Measurements from ENCODE around the gene TMPRSS6. TPM values are rescaled to one million over a fixed set of nuclear protein-coding genes. Genes with fewer than 3 reads are reported as not detected.
A peak's percentile ranks its signal among the peaks of the same experiment; 100 is the strongest.

Gene TMPRSS6
- total and polyA plus RNA-seq, 2 of the 13 experiments (the other 11 are each of a cell fraction or from before 2014, with no cell fraction given) = 4.2 to 4.8 TPM

GRCh38 chr22:37109242-37109917 lies at the start of gene TMPRSS6 (continued):
- TF ChIP-seq, protein P1, sequence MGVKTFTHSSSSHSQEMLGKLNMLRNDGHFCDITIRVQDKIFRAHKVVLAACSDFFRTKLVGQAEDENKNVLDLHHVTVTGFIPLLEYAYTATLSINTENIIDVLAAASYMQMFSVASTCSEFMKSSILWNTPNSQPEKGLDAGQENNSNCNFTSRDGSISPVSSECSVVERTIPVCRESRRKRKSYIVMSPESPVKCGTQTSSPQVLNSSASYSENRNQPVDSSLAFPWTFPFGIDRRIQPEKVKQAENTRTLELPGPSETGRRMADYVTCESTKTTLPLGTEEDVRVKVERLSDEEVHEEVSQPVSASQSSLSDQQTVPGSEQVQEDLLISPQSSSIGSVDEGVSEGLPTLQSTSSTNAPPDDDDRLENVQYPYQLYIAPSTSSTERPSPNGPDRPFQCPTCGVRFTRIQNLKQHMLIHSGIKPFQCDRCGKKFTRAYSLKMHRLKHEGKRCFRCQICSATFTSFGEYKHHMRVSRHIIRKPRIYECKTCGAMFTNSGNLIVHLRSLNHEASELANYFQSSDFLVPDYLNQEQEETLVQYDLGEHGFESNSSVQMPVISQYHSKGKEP (CRISPR knock-in tag; IDR thresholded peaks at IDR 0.05) = no peak
- TF ChIP-seq, protein P2, sequence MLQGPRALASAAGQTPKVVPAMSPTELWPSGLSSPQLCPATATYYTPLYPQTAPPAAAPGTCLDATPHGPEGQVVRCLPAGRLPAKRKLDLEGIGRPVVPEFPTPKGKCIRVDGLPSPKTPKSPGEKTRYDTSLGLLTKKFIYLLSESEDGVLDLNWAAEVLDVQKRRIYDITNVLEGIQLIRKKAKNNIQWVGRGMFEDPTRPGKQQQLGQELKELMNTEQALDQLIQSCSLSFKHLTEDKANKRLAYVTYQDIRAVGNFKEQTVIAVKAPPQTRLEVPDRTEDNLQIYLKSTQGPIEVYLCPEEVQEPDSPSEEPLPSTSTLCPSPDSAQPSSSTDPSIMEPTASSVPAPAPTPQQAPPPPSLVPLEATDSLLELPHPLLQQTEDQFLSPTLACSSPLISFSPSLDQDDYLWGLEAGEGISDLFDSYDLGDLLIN (CRISPR knock-in tag; IDR thresholded peaks at IDR 0.05; ENCODE audit: borderline replicate concordance) = no peak
- TF ChIP-seq ZNF549 (CRISPR knock-in tag; IDR thresholded peaks at IDR 0.05) (no peak), TIGD3 (CRISPR knock-in tag; IDR thresholded peaks at IDR 0.05; ENCODE audit: borderline replicate concordance) (no peak), PBX3 (CRISPR knock-in tag; IDR thresholded peaks at IDR 0.05; ENCODE audit: borderline replicate concordance) (no peak), ZNF205 (CRISPR knock-in tag; IDR thresholded peaks at IDR 0.05) (no peak; the same call in 1 of the 2 replicates), PTBP1 (IDR thresholded peaks at IDR 0.05; ENCODE audit: low read depth, low read length, poor library complexity, severe bottlenecking) (no peak), ZNF510 (CRISPR knock-in tag; IDR thresholded peaks at IDR 0.05; ENCODE audit: low read depth) (no peak), NAIF1 (CRISPR knock-in tag; IDR thresholded peaks at IDR 0.05; ENCODE audit: borderline replicate concordance) (no peak), ZNF557 (CRISPR knock-in tag; IDR thresholded peaks at IDR 0.05) (no peak), SMYD3 (CRISPR knock-in tag; IDR thresholded peaks at IDR 0.05) (no peak), ZNF281 (CRISPR knock-in tag; IDR thresholded peaks at IDR 0.05; ENCODE audit: borderline replicate concordance) (peak; percentile 90), ZSCAN31 (CRISPR knock-in tag; IDR thresholded peaks at IDR 0.05; ENCODE audit: low read depth) (peak; percentile 47; the same call in 1 of the 2 replicates), ZNF772 (CRISPR knock-in tag; IDR thresholded peaks at IDR 0.05) (peak; percentile 75; the same call in 1 of the 2 replicates), DPF2 (CRISPR knock-in tag; IDR thresholded peaks at IDR 0.05; ENCODE audit: borderline replicate concordance, low read depth) (peak; percentile 73; the same call in 1 of the 2 replicates), CEBPB (IDR thresholded peaks at IDR 0.05; ENCODE audit: borderline replicate concordance, low read depth, low read length) (no peak), KDM5B (CRISPR knock-in tag; IDR thresholded peaks at IDR 0.05; ENCODE audit: borderline replicate concordance) (peak; percentile 90), PHB2 (IDR thresholded peaks at IDR 0.05; ENCODE audit: partially characterized antibody) (no peak), PHF20 (CRISPR knock-in tag; IDR thresholded peaks at IDR 0.05) (peak; percentile 52; the same call in 1 of the 2 replicates), ZNF496 (CRISPR knock-in tag; IDR thresholded peaks at IDR 0.05; ENCODE audit: insufficient replicate concordance) (no peak)
